ENCODE data around the gene VEPH1. TPM values are rescaled to one million over a fixed set of nuclear protein-coding genes. Genes with fewer than 3 reads are reported as not detected.
A peak's percentile ranks its signal among the peaks of the same experiment; 100 is the strongest.

The VEPH1 gene
- total and polyA plus RNA-seq, 2 donors from 2014 or later = 17.8 to 29.2 TPM

DNA sequence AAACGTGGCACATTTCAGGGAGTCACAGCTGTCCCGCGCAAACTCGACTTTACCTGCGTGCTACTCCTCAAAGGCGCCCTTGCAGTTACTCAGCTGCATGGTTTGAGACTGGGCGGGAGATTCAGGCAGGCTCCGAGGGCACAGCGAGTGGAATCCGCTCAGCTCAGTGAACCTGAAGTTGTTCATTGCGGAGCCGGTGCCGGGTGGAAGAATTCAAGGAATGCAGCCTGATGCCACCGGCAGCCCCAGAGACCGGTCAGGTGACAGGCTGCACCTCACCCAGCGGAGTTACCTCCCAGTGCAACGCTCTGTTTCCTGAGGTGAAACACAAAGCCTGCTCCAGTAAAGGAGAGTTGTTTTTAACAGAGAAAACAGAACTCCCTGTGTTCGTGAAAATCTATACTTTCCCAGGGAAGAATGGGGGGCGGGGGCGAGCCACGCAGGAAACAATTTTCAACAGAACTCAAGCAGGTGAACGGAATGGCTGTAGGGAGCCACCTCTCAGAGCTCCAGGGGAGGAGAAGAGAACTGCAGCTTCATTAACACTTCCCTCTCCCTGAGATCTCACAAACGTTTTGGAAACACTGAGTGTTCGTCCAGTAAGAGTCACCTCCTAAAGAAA is 3.8 kb downstream of the VEPH1 start:
- TF ChIP-seq, protein P1, sequence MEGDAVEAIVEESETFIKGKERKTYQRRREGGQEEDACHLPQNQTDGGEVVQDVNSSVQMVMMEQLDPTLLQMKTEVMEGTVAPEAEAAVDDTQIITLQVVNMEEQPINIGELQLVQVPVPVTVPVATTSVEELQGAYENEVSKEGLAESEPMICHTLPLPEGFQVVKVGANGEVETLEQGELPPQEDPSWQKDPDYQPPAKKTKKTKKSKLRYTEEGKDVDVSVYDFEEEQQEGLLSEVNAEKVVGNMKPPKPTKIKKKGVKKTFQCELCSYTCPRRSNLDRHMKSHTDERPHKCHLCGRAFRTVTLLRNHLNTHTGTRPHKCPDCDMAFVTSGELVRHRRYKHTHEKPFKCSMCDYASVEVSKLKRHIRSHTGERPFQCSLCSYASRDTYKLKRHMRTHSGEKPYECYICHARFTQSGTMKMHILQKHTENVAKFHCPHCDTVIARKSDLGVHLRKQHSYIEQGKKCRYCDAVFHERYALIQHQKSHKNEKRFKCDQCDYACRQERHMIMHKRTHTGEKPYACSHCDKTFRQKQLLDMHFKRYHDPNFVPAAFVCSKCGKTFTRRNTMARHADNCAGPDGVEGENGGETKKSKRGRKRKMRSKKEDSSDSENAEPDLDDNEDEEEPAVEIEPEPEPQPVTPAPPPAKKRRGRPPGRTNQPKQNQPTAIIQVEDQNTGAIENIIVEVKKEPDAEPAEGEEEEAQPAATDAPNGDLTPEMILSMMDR (IDR thresholded peaks at IDR 0.05; ENCODE audit: borderline replicate concordance, extremely low read depth, insufficient read depth) = no peak
- H3K27ac ChIP-seq (ENCODE audit: low read depth in 2 of 2, low read length in 2 of 2) = peak overlapping the region; percentile 66 to 86
- DNase-seq (peak; percentile 91 to 96 (median 94)), FAIRE-seq (no peak)
- peak overlapping the region; percentile 35 to 50 (median 48) for H3K4me3 ChIP-seq (ENCODE audit: low read length in 3 of 3)
- peak overlapping the region; percentile 9 to 63 (median 27) for H3K9ac ChIP-seq (ENCODE audit: low read length in 3 of 3)
- H3K4me1 ChIP-seq (ENCODE audit: control insufficient read depth in 2 of 3, insufficient read depth in 2 of 3, low read depth in 1 of 3, low read length in 3 of 3) = peaks cover 0 to 21% (median 12%) of the 10 kb centered on the region in 3 donors
- intact Hi-C loops (cut with DNase I) = no loop called here
- H3K9me3 ChIP-seq (ENCODE audit: control insufficient read depth in 2 of 3, insufficient read depth in 1 of 3, low read length in 3 of 3) = no peaks in the 10 kb centered on the region
- H3K36me3 ChIP-seq (ENCODE audit: control insufficient read depth in 2 of 3, insufficient read depth in 3 of 3, low read length in 3 of 3) = no peaks in the 10 kb centered on the region
- no peaks in the 10 kb centered on the region for H3K27me3 ChIP-seq (ENCODE audit: control insufficient read depth, insufficient read depth, low read length)

DNA sequence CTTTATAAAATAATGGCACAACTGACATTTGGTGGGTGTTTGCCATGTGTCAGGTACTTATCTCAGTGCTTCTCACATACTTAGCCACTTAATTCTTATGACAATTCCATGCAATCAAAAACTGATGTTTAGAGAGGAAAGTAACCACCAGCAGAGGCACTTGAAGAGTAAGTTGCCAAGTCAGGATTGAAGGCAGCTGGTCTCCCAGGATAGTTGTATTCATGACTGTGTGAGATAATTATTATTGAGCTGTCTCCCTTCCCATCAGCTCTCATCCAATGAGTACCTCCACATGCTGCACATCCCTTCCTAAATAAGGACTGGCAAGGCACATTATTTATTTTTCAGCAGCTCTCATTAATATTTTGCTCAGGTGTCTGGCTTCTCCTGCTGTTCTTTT is 4.8 kb downstream of the VEPH1 start:
- FAIRE-seq (no peak), DNase-seq (no peak)
- TF ChIP-seq, protein P1 (IDR thresholded peaks at IDR 0.05; ENCODE audit: borderline replicate concordance, extremely low read depth, insufficient read depth) = no peak
- Histone ChIP-seq H3K36me3 (ENCODE audit: control insufficient read depth in 2 of 3, insufficient read depth in 3 of 3, low read length in 3 of 3) (no peaks in the 10 kb centered on the region), H3K9me3 (ENCODE audit: control insufficient read depth in 2 of 3, insufficient read depth in 1 of 3, low read length in 3 of 3) (no peaks in the 10 kb centered on the region), H3K4me3 (ENCODE audit: low read length in 3 of 3) (no peak overlapping the region), H3K27me3 (ENCODE audit: control insufficient read depth, insufficient read depth, low read length) (no peaks in the 10 kb centered on the region), H3K4me1 (ENCODE audit: control insufficient read depth in 2 of 3, insufficient read depth in 2 of 3, low read depth in 1 of 3, low read length in 3 of 3) (peaks cover 2 to 17% (median 11%) of the 10 kb centered on the region in 3 donors), H3K27ac (ENCODE audit: low read depth in 2 of 2, low read length in 2 of 2) (no peak overlapping the region), H3K9ac (ENCODE audit: low read length in 3 of 3) (no peak overlapping the region)
- intact Hi-C loops (cut with DNase I) = no loop called here

DNA sequence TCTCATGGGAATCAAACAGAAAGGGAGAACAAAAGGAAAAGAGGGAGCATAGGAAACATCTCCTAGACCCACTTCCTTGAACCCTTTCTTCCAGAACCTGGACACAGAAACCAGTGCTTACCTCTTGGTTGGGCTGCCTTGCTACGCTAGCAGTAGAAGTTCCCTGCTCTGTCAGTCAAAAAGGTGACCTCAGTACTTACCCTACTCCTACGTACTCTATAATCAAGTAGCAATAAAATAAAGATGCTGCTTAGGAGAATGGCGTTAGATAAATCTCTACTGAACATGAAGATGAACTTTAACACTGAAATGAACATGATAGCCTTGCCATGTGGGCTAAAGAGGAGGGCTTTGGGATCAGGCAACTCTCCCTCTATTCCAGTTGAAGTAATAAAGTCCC is 7.4 kb downstream of the VEPH1 start:
- Histone ChIP-seq H3K4me1 (ENCODE audit: control insufficient read depth in 2 of 3, insufficient read depth in 2 of 3, low read depth in 1 of 3, low read length in 3 of 3) (peaks cover 2 to 17% (median 8%) of the 10 kb centered on the region in 3 donors), H3K27ac (ENCODE audit: low read depth in 2 of 2, low read length in 2 of 2) (no peak overlapping the region), H3K4me3 (ENCODE audit: low read length in 3 of 3) (no peak overlapping the region), H3K36me3 (ENCODE audit: control insufficient read depth in 2 of 3, insufficient read depth in 3 of 3, low read length in 3 of 3) (no peaks in the 10 kb centered on the region), H3K27me3 (ENCODE audit: control insufficient read depth, insufficient read depth, low read length) (no peaks in the 10 kb centered on the region), H3K9ac (ENCODE audit: low read length in 3 of 3) (no peak overlapping the region), H3K9me3 (ENCODE audit: control insufficient read depth in 2 of 3, insufficient read depth in 1 of 3, low read length in 3 of 3) (no peaks in the 10 kb centered on the region)
- no peak for FAIRE-seq
- TF ChIP-seq, protein P1 (IDR thresholded peaks at IDR 0.05; ENCODE audit: borderline replicate concordance, extremely low read depth, insufficient read depth) = no peak
- no peak for DNase-seq
- intact Hi-C loops (cut with DNase I) = no loop called here

All from kidney (tissue), 14 donors.